HG02798 (cell line): ENCODE data around the gene C2CD2.
"Not testable (repeated sequence)": the region's sequence is repeated elsewhere in the genome, so short reads cannot be mapped to it uniquely, and the experiment has no call there.

Source experiments
- ATAC-seq: cut with Tn5 transposase; IDR thresholded peaks from one replicate; pipeline ENCODE4 v1.9.1; 2021; ENCODE audit warnings: mild to moderate bottlenecking; ENCODE audit not compliant: unreplicated experiment, poor library complexity

C2CD2 gene

GRCh38 chr21:41959697-41960096, 5.9 kb upstream of the C2CD2 start:
- not testable (repeated sequence) for ATAC-seq

DNA sequence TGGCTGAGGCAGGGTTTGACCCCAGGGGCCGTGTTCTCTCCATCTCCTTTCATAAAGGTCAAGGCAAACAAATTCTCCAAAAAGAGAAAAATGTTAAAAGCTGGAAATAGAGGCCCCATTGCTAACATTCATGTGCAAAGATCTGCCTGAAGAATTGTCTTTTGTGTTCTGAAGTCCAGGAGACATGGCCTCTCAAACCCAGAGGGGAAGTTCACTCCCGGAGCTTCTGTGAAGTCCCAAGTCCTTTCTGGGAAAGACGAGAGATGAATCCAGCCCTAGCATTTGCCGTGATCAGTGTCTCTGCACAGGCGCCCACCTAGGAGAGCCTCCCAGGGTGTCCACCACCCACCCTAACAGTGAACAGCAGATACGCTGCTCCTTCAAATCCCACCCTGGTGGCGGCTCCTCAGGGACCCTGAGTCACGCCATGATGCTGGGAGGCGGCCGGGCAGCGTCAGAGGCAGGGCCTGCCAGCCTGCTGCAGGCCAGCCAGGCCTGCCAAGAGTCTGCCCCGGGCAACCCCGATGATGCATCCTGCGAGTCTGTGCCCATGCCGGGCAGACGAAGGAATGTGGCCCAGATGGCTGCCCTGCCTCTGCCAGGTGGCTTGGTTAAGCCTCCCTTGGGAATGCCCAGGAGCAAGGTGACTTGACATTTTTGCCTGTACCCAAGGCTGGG, 5.2 kb upstream of the C2CD2 start:
- no peak for ATAC-seq

GRCh38 chr21:41957991-41958766, 4.4 kb upstream of the C2CD2 start:
- no peak for ATAC-seq

GRCh38 chr21:41956926-41957729, 3.3 kb upstream of the C2CD2 start:
- ATAC-seq, result no peak

GRCh38 chr21:41955516-41955915, 1.7 kb upstream of the C2CD2 start:
- no peak for ATAC-seq

GRCh38 chr21:41954654-41955499, 1.1 kb upstream of the C2CD2 start:
- no peak for ATAC-seq

- ATAC-seq, result peak; percentile 26
Observed at GRCh38 chr21:41953249-41953830, 478 bp downstream of the C2CD2 start.

- ATAC-seq, result no peak
Observed at GRCh38 chr21:41952568-41953248, 1.1 kb downstream of the C2CD2 start.

DNA sequence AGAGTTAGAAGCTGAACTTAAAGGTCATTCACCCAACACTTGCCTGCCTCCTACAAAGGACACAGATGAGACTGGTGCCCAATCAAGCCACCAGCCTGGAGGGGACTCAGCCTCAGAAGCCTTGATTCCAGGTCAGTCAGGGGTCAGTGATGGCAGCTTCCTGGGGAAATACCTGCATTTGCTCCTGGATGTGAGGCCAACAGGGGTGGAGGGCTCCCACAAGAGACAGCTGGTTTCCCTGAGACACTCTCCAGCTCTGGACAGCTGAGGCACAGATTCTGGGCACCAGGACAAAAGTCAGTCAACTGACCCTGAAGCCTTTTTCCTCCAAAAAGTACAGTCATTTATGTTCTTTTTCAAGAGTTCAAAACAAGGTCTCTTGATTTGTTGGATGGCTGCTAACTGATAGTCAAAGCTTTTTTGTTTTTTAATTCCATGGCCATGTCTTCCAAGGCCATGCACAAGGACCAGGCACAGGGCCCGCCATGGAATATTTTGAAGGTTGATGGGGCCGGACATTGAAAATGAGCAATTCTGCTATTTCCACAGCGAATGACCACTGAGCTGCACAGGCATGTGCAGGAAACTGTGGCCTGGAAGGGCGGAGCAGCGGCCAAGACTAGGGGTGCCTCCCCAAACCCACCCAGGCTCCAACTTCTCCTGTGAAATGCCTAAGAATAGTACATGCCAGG, 1.8 kb downstream of the C2CD2 start:
- no peak for ATAC-seq

DNA sequence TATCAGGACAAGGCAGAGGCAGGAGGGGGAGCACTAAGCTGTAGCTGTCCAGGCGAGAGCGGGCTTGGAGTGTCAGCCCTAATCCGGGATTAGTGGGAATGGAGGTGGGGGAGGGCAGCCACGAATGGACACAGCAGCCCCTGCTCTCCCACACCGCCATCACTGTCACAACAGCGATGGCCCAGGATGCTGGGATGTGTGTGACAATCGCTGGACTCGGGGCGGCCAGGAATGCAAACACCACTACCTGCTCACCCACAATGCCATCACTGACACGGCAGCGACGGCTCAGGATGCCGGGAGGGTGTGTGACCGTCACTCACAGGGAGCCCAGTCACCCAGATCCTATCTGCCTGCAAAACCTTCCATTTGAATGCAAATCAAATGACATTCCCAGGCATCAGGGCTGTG, 2.9 kb downstream of the C2CD2 start:
- no peak for ATAC-seq

DNA sequence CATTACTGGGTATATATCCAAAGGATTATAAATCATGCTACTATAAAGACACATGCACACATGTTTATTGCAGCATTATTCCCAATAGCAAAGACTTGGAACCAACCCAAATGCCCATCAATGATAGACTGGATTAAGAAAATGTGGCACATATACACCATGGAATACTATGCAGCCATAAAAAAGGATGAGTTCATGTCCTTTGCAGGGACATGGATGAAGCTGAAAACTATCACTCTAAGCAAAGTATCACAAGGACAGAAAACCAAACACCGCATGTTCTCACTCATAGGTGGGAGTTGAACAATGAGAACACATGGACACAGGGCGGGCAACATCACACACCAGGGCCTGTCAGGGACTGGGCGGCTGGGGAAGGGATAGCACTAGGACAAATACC, 4.2 kb downstream of the C2CD2 start:
- not testable (repeated sequence) for ATAC-seq

DNA sequence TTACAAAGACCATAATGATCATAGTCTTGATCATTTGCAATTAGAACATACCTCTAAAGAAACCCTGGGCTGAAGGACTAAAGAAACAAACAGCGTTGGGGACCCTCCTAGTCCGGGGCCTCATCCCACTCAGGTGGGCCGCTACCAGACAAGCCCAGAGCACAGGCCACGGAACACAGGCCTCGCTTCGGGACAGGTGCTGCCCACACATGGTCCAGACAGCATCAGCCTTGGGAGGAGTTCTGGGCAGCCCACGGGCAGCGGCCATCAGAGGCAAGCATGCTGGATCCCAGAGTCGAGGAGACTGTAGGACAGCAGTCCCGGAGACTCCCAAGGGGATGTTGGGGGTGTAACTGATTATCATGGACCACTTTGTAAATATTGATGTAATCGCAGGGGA, 4.9 kb downstream of the C2CD2 start:
- no peak for ATAC-seq

- ATAC-seq, result no peak
Observed at GRCh38 chr21:41948078-41948895, 5.5 kb downstream of the C2CD2 start.

GRCh38 chr21:41945982-41946381, 7.8 kb downstream of the C2CD2 start:
- no peak for ATAC-seq

- no peak for ATAC-seq
Observed at GRCh38 chr21:41943851-41944250, 10.0 kb downstream of the C2CD2 start.

- ATAC-seq, result no peak
Observed at GRCh38 chr21:41942457-41942856, 11.4 kb downstream of the C2CD2 start.

GRCh38 chr21:41941941-41942340, 11.9 kb downstream of the C2CD2 start:
- no peak for ATAC-seq

GRCh38 chr21:41940431-41940830, 13.4 kb downstream of the C2CD2 start:
- ATAC-seq, result no peak
